DMS114 treated with DMSO at 0.1 percent for 48 hours (cell line): Measurements from ENCODE around the gene CAP2.
"Not testable (repeated sequence)": the region's sequence is repeated elsewhere in the genome, so short reads cannot be mapped to it uniquely, and the experiment has no call there.

Experiments used
- DNase-seq: peaks from one replicate; lab custom pipeline; 2025; ENCODE audit not compliant: unreplicated experiment; lab: John Stamatoyannopoulos, UW

The CAP2 gene

GRCh38 chr6:17574866-17575560, 181.6 kb downstream of the CAP2 start:
- DNase-seq, result no peak

GRCh38 chr6:17577059-17577458, 183.7 kb downstream of the CAP2 start:
- DNase-seq, result no peak

- peak; percentile 58 for DNase-seq
Observed at GRCh38 chr6:17580518-17581048, 187.2 kb downstream of the CAP2 start.

DNA sequence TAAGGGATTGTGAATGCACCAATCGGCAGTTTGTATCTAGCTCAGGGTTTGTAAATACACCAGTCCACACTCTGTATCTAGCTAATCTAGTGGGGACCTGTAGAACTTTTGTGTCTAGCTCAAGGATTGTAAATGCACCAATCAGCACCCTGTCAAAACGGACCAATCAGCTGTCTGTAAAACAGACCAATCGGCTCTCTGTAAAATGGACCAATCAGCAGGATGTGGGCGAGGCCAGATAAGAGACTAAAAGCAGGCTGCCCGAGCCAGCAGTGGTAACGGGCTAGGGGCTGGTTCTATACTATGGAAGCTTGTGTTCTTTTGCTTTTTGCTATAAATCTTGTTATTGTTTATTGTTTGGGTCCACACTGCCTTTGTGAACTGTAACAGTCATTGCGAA, 187.9 kb downstream of the CAP2 start:
- not testable (repeated sequence) for DNase-seq

DNA sequence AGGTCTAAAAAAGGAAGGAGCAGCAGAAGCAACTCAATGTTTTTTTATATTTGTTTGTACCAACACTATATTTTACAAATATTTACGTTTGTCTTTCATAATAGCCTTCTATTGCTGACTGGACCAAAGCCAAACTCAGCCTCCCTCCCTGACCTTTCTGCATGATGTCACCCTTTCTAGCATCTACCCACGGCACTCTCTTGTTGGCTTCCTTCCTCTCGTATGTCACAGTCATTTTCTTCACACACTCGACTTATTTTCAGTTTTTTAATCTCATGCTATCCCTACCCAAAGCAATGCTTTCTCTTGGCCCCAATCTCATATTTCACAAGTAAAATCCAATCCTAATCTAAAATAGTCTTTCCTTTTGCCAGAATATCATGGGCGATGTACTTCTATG, 190.4 kb downstream of the CAP2 start:
- no peak for DNase-seq

DNA sequence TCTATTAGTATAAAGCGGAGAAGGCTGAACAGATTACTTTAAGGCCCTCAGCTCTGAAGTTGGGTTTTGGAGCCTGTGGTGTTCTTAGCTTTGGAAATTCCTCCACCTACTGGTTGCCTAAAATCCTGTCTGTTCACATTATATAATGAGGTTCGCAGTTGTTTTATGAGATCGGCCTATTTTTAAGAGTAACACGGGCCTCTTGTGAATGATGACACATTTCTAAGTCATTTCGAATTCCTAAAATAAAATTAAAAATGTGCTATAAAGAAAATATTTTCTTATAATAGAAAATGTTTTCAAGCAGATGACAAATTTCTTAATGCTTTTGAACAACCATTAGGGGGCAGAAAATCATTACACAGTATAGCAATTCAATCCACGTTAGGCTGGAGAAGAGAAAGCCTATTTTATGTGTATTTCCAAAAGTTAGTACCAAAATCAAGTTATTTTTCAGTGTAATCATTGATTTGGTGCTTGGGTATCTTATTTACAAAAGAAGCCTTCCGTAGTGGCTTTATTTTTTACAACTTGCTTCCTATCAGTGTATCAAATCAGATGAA, 190.9 kb downstream of the CAP2 start:
- DNase-seq, result peak; percentile 89

DNA sequence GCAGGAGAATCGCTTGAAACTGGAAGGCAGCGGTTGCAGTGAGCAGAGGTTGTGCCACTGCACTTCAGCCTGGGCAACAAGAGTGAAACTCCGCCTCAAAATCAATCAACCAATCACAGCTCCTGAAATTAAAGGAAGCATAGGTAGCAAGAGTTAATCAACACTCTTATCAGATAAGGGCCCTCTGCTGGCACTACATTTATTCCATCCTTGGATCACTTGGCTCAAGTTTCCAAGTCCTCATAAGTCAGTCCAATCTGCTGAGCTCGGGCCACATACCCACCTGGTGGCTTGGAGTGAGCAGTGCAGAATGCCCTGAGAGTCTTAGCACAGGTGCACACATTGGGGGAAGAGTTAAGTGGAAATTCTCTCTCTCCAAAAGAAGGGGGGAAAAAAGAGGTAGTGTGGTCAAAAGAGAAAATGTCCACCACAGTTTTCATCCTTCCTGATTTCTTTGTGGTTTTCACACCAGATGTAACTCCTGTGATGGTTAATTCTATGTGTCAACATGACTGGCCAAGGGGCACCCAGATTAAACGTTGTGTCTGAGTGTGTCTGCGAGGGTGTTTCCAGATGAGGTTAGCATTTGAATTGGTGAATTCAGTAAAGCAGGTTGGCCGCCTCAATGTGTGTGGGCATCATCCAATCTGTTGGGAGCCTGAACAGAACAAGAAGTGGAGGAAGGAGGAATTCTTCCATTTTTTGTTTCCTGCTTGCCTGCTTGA, 192.5 kb downstream of the CAP2 start:
- no peak for DNase-seq

GRCh38 chr6:17586623-17587022, 193.2 kb downstream of the CAP2 start:
- DNase-seq, result not testable (repeated sequence)

- no peak for DNase-seq
Observed at GRCh38 chr6:17588011-17588410, 194.6 kb downstream of the CAP2 start.

DNA sequence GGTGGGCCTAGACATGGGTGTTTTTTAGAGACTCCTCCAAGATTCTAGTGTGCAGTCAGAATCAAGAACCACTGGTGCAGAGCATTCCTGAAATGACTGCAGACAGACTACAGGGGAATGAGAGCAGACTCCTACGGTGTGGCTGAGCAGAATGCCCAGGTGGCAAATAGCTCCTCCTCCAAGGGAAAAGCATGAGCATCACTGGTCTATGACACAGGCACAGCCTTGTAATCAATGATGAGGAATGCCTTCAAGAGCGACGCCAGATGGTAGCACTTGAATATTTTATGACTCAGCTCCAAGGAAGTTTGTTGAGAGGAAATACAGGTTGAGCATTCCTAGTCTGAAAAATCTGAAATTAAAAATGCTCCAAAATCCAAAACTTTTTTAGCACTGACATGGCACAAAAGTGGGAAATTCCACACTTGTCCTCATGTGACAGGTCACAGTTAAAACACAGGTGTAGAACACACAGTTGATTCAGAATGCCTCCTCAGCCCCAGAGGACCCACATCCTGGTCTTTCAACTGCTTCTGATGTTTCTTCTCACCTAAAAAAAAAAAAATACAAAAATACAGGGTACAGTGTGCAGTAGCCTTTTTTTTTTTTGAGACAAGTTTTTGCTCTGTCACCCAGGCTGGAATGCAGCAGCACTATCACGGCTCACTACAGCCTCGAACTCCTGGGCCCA, 196.2 kb downstream of the CAP2 start:
- DNase-seq, result no peak

DNA sequence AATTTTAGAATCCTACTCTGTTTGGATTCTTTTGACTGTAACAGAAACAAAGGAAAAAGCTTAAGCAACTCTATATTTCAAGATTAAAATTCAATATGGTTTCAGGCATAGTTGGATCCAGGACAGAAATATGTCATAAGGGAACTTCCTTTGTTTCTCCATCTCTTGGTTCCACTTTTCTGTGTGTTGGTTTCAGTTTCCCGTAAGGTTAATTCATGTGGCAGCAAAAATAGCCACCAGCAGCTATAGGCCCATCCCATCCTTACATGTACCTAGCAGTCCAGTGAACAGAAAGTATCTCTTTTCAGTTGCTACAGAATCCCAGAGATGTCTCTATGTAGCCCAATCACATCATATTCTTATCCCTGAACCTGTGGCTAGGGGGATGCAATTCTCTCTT, 197.9 kb downstream of the CAP2 start:
- DNase-seq, result no peak

DNA sequence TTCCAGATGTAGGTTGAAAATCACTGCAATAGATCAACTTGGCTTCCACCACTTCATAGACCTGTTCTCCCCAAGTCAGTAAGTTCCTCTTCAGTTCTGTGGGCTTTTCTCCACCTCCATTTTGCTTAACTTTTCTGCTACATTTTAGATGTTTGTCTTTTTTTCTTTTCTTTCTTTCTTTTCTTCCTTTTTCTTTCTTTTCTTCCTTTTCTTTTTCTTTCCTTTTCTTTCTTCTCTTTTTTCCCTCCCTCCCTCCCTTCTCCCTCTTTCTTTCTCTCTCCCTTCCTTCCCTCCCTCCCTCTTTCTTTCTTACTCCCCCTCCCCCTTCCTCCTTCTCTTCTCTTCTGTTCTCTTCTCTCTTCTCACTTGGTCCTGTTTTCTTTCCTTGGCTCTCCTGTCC, 199.9 kb downstream of the CAP2 start:
- DNase-seq, result no peak

DNA sequence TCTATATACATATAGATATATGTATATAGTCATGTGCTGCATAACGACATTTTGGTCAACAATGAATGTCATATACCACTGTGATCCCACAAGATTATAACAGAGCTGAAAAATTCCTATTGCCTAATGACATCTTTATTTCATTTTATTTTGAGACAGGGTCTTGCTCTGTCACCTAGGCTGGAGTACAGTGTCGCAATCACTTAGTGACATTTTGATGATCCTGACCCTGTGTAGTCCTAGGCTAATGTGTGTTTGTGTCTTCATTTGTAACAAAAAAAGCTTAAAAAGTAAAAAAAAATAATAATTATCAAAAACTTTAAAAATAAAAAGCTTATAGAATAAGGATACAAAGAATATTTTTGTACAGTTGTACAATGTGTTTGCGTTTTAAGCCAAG, 202.7 kb downstream of the CAP2 start:
- no peak for DNase-seq

DNA sequence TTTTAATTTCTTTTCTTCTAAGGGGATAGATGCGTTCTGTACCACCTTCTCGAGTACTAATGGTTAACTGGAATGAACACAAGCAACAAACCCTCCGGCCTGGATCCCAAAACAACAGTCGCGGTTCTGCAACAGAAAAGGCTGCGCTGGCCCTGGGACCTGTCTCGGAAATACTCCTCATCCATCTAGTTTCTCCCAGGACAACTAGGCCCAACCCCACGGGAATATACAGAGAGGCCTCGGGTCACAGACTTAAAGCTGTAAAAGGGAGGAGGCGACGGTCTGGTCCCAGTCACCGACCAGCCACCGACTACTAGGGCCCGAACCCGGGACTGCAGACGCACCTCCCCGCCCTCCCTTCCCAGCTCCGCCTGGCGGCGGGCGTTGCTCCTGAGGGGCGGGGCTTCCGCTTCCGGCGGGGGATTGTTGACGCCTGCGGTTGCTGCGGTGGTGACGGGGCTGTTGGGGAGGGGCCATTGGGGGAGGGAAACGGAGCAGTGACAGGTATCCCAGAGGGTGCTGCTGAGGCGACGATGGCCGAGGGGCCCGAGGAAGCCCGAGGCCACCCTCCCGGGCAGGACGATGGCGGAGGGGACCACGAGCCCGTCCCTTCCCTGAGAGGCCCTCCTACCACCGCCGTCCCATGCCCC, 206.6 kb downstream of the CAP2 start, which contains the start of gene FAM8A1:
TSS of gene FAM8A1 (plus strand) at position 426 of the 650 bp plus-strand sequence. CDS start at position 534, 108 bp downstream.
- DNase-seq, result peak; percentile 89

GRCh38 chr6:17600527-17601385, 207.4 kb downstream of the CAP2 start:
- no peak for DNase-seq

DNA sequence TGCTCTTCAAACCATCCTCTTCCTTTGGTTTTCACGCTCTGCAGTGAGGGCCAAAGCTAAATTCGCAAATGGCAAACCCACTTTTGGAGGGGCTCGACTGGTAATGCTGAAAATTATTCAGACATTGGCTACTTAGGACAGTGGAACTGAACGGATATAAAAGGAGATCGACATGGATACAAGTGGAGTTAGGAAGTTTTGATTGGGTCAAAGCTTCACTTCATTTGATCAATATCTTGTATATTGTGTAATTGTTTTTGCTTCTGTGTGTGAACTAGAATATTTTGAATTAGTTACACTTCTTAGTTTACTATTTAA, 207.9 kb downstream of the CAP2 start:
- no peak for DNase-seq

DNA sequence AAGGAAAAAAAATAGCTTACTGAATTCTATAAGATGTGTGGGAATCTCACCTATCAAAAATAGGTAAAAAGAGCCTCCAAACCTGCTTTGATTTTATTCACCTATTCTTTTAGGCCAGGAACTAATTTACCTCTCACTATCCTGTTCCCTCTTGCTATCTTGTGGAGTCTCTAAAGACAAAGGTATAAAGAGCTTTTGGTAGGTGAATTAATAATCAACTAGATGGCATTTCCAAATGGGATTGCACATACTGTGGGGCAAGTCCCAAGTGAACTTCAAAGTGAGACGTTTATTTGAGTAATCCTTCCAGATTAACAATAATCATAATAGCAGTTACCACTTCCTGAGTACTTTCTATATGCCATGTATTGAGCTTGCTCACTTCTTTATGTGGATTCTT, 209.5 kb downstream of the CAP2 start:
- no peak for DNase-seq

- DNase-seq, result no peak
Observed at GRCh38 chr6:17606606-17607005, 213.2 kb downstream of the CAP2 start.
